K562 (cell line): Measurements from ENCODE around the gene TMSB4X. TPM values are rescaled to one million over a fixed set of nuclear protein-coding genes. Genes with fewer than 3 reads are reported as not detected.
A peak's percentile ranks its signal among the peaks of the same experiment; 100 is the strongest.

Source experiments
- ADNP ChIP-seq: fragments of 200-800 bp; sonication (Bioruptor generic); IDR thresholded peaks from 2 replicates; pipeline ENCODE4 v1.6.1; 2016; ENCODE audit warnings: missing genetic modification characterization, missing compliant biosample characterization
- FOXJ2 ChIP-seq: fragments of 200-800 bp; sonication (Bioruptor generic); IDR thresholded peaks from 2 replicates; pipeline ENCODE4 v1.6.1; 2016; ENCODE audit warnings: missing genetic modification characterization, missing compliant biosample characterization
- KAT7 ChIP-seq: sonication (generic); formaldehyde crosslinking; IDR thresholded peaks from 2 replicates; pipeline ENCODE4 v1.8.0; 2022; ENCODE audit warnings: missing genetic modification reagents, mild to moderate bottlenecking, borderline replicate concordance
- KLF13 ChIP-seq: fragments of 450-650 bp; IDR thresholded peaks from 2 replicates; pipeline ENCODE4 v1.6.1; 2016; ENCODE audit warnings: missing genetic modification characterization, low read depth, mild to moderate bottlenecking, missing compliant biosample characterization, moderate library complexity, borderline replicate concordance
- LARP7 ChIP-seq: fragments of 450-650 bp; IDR thresholded peaks from 2 replicates; pipeline ENCODE4 v1.6.1; 2016
- MYBL2 ChIP-seq, 2 experiments: fragments of 450-650 bp in 1 of 2; sonication (generic) in 1 of 2; formaldehyde crosslinking in 1 of 2; IDR thresholded peaks; 2 replicates each; pipeline versions ENCODE4 v1.6.1 to v1.8.1; 2017 to 2022; ENCODE audit warnings: borderline replicate concordance in 1 of 2, inconsistent platforms in 1 of 2, low read depth in 1 of 2, mild to moderate bottlenecking in 1 of 2, missing genetic modification reagents in 1 of 2, moderate library complexity in 1 of 2
- PHF21A ChIP-seq: fragments of 450-650 bp; IDR thresholded peaks from 2 replicates; pipeline ENCODE4 v1.6.1; 2017; ENCODE audit warnings: low read depth, borderline replicate concordance
- SOX6 ChIP-seq: fragments of 450-650 bp; IDR thresholded peaks from 2 replicates; pipeline ENCODE4 v1.6.1; 2014; ENCODE audit warnings: mild to moderate bottlenecking
- ZBTB40 ChIP-seq, 2 experiments: fragments of 450-650 bp in 1 of 2; sonication (generic) in 1 of 2; formaldehyde crosslinking in 1 of 2; IDR thresholded peaks; 2 replicates each; pipeline versions ENCODE4 v1.7.1 to v1.9.0; 2016 to 2022; ENCODE audit warnings: inconsistent platforms in 1 of 2, mild to moderate bottlenecking in 1 of 2, missing genetic modification reagents in 1 of 2
- polyA plus RNA-seq, 8 experiments: library from polyadenylated mRNA; depleted of rRNA in 4 of 8; stranded (reverse) in 5 of 8; unstranded in 3 of 8; fragments of >200 nt; fragmentation: Nextera tagmentation in 2 of 8; fragmentation: Illumina TruSeq in 1 of 8; extraction: Ambion mirVana in 2 of 8; extraction: Trizol in 1 of 8; gene quantifications; 2 replicates each; pipeline versions ENCODE4 v1.2.1 to v1.2.3, GENCODE V29; 2011 to 2014; ENCODE audit warnings: inconsistent platforms in 1 of 8, missing spikeins in 1 of 8
- total RNA-seq, 7 experiments: library from RNA; depleted of rRNA in 6 of 7; stranded (reverse); fragments of >200 nt in 6 of 7; fragmentation: Illumina TruSeq in 2 of 7; extraction: Trizol in 2 of 7; gene quantifications; 2 replicates each; pipeline versions ENCODE4 v1.2.1 to v1.2.3, GENCODE V29; 2011 to 2021; ENCODE audit warnings: low replicate concordance in 1 of 7
- TF ChIP-seq, protein P1 (sequence below): fragments of 250-450 bp; sonication (Bioruptor Pico); IDR thresholded peaks from 2 replicates; pipeline ENCODE4 v1.4.0; 2020

TMSB4X gene
- total and polyA plus RNA-seq, 9 of the 15 experiments (the other 6 are each of a cell fraction or from before 2014, with no cell fraction given): 1,035 to 2,035 (median 1,529) TPM

- TF ChIP-seq SOX6 (0 out of 2 replicates have a peak, but pooled peaks have one; percentile 32), FOXJ2 (tag) (peak; percentile 67; the same call in 1 of the 2 replicates), KAT7 (CRISPR knock-in tag) (peak; percentile 26; the same call in 1 of the 2 replicates), MYBL2 (IDR thresholded peaks at IDR 0.05; ENCODE audit: low read depth) (no peak), MYBL2 (CRISPR knock-in tag; IDR thresholded peaks at IDR 0.05; ENCODE audit: borderline replicate concordance) (no peak), KLF13 (tag) (peak; percentile 84), ADNP (tag) (no peak), ZBTB40 (IDR thresholded peaks at IDR 0.05) (no peak), ZBTB40 (CRISPR knock-in tag; IDR thresholded peaks at IDR 0.05) (no peak), PHF21A (0 out of 2 replicates have a peak, but pooled peaks have one; percentile 36), LARP7 (no peak)
- TF ChIP-seq, protein P1, sequence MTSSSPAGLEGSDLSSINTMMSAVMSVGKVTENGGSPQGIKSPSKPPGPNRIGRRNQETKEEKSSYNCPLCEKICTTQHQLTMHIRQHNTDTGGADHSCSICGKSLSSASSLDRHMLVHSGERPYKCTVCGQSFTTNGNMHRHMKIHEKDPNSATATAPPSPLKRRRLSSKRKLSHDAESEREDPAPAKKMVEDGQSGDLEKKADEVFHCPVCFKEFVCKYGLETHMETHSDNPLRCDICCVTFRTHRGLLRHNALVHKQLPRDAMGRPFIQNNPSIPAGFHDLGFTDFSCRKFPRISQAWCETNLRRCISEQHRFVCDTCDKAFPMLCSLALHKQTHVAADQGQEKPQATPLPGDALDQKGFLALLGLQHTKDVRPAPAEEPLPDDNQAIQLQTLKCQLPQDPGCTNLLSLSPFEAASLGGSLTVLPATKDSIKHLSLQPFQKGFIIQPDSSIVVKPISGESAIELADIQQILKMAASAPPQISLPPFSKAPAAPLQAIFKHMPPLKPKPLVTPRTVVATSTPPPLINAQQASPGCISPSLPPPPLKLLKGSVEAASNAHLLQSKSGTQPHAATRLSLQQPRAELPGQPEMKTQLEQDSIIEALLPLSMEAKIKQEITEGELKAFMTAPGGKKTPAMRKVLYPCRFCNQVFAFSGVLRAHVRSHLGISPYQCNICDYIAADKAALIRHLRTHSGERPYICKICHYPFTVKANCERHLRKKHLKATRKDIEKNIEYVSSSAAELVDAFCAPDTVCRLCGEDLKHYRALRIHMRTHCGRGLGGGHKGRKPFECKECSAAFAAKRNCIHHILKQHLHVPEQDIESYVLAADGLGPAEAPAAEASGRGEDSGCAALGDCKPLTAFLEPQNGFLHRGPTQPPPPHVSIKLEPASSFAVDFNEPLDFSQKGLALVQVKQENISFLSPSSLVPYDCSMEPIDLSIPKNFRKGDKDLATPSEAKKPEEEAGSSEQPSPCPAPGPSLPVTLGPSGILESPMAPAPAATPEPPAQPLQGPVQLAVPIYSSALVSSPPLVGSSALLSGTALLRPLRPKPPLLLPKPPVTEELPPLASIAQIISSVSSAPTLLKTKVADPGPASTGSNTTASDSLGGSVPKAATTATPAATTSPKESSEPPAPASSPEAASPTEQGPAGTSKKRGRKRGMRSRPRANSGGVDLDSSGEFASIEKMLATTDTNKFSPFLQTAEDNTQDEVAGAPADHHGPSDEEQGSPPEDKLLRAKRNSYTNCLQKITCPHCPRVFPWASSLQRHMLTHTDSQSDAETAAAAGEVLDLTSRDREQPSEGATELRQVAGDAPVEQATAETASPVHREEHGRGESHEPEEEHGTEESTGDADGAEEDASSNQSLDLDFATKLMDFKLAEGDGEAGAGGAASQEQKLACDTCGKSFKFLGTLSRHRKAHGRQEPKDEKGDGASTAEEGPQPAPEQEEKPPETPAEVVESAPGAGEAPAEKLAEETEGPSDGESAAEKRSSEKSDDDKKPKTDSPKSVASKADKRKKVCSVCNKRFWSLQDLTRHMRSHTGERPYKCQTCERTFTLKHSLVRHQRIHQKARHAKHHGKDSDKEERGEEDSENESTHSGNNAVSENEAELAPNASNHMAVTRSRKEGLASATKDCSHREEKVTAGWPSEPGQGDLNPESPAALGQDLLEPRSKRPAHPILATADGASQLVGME (CRISPR knock-in tag): peak; percentile 65
These were observed 18.8 kb upstream of the TMSB4X start (continued) for GRCh38 chrX:12955882-12956703.
